ENCODE measurements around the gene CTTN.
A peak's percentile ranks its signal among the peaks of the same experiment; 100 is the strongest.
"Not testable (repeated sequence)": the region's sequence is repeated elsewhere in the genome, so short reads cannot be mapped to it uniquely, and the experiment has no call there.

The CTTN gene

DNA sequence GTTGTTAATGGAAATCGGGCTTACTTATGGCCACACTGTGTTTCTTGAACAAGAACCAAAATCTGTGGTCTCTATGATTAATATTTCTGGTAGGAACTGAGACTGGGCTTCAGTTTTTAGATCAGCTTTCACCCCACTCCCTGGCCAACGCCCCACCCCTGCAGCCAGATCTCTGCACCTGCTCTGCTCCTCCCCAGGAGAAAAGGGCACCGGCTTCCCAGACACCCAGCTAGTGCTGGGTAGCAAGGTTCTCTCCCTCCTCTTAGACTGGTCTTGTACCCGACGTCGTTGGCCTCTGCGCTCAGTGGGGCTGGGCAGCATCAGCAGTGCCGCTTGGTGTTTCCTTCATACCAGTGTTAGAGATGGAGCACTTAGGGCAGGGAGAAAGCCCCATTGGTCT lies 17.0 kb upstream of the CTTN start:
- FAIRE-seq (no peak), DNase-seq (ENCODE audit: low spot score) (no peak)

DNA sequence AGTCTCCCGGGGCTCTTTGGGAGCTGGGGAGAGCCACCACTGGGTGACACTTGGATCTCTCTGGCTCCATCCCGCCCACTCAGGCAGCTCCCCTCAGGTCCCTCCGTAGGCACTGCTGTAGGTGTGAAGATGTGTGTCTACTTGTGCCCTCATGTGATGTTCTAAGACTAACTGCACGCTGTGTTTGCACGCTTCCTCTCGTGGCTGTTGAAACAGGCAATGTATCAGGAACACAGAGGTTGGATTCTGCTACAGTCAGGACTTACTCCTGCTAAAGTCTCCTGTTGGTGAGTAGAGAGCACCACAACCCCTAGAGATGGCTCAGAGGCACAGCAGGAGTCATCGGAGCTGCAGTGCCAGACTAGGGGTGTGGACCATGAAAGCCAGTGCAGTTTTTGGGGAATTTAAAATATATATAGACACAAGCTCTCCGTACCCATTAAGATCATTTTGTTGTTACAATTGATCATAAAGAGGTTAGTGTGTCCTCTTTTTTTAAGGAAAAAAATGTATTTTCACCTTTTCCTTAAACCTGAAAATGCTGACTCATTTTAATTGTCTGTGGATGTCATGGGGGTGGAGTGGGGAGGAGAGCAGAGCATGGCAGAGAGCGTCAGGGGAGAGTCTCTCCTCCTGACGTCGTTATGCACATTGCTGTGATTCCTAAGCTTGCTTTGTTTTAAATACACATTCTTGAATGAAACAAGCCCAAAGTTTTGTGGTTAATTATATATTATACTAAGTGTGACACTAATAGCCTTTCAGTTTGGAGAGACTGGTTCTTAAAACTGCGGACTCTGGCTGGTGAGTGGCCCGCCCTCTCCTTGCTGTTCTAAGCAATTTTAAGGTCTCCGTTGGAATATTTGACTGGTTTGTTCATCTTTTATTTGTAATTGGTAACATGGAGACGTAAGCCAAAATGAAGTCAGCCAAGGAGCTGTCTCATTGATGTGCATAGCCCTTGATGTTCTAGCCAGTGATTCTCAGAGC lies 16.2 kb upstream of the CTTN start:
- DNase-seq (ENCODE audit: low spot score) = no peak

DNA sequence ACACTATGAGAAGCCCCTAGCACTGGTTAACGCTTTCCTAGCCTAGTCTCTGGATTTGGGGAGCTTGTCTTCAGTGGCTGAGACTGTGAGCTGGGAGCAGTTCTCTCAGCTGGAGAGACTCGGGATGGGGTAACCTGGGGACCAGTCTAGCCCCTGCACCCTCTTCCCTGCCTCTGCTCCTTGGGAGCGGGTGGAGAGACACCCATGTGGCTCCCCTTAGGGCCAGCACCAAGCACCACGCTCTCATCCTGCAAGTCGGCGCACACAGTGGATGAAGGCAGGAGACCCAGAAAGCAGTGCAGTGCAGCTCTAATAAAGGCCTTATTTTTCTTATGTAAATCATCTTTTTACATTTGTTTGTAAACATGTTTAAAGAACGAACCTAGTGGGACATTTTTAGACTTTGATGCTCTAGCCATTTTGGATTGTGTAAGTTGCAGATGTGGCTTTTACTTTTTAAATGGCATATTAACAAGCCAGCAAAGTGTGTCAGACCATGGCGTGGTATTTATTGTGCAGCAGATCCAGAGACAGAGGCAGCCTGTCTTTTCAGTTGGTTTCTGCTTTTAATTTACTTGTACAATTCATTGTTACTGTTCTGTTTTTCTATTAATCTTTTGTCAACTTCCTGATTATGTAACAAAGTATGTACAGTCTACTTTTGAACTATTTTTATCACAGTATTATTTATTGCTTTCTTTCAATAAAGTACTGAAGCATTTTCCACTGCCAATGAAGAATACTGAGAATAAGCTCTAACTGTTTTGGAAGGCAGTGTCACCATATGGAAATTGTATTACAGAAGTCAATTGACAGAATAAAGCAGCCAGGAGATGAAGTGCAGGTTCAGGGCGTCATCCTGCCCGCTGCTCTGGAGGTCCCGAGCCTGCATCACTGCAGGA lies 14.4 kb upstream of the CTTN start:
- no peak for FAIRE-seq

More for the DNA sequence above, 16.2 kb upstream of the CTTN start:
- no peak for FAIRE-seq

DNA sequence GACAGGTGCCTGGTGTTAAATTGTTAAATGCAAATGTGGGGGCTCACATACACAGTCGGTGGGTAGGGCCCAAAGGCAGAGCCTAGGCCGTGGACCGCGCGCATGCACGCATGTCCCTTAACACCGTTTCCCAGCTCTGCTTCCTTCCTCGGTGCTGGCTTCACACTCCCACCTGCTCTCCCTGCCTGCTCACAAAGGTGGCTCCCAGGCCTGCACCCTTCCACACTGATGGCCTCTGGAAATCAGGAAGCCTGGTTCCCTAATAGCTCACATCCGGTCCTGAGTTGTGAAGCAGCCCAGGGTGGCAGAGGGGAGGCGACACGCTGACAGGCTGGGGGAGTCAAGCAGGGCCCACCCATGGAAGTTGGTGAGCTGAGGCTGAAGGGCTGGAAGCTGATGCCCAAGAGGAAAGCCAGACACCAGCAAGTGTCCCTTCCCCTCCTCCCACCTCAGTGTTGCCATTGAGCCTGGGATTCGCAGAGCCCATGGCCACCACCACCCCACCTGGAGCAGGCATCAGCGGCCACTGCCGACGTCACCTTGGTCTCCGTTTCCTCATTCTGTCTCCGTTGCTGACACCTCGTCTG lies 13.7 kb upstream of the CTTN start:
- no peak for DNase-seq (ENCODE audit: low spot score)
- no peak for FAIRE-seq

More for the DNA sequence above, 14.4 kb upstream of the CTTN start:
- no peak for DNase-seq (ENCODE audit: low spot score)

DNA sequence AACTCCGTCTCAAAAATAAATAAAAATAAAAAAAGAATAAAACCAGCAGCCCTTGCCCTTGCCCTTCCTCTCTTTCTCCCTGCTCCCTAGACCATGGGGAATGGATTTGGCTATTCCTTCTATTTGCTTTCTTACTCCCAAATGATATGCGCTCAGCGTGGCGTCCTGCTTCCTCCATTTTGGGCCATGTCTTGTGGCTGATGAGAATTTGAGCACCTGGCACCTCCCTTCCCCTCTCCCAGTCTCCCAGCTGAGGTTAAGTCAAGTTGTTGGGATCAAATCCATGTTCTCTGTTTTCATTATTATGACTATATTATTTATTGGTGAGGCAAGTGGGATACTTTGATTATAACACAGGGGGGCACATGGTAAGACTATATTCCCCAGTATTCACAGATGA lies 10.8 kb upstream of the CTTN start:
- no peak for FAIRE-seq

DNA sequence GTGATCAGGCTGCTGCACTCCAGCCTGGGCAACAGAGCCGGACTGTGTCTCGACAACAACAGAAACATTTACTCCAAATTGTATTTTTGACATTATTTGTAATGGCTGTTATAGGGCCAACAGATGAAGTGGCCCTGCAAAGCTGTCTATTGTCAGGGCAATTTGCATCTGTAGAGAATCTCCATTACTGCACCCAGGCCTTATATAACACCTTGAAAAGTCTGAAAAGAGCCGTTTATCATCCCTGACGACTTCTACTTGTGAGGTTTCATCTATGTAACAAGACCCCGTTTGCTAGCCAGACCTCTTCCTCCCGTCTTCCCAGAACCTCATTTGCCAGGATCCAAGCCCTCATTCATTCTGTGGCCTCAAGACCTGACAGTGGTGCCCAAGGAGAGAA lies 9.1 kb upstream of the CTTN start:
- FAIRE-seq (no peak), DNase-seq (ENCODE audit: low spot score) (no peak)

More for the DNA sequence above, 10.8 kb upstream of the CTTN start:
- no peak for DNase-seq (ENCODE audit: low spot score)

DNA sequence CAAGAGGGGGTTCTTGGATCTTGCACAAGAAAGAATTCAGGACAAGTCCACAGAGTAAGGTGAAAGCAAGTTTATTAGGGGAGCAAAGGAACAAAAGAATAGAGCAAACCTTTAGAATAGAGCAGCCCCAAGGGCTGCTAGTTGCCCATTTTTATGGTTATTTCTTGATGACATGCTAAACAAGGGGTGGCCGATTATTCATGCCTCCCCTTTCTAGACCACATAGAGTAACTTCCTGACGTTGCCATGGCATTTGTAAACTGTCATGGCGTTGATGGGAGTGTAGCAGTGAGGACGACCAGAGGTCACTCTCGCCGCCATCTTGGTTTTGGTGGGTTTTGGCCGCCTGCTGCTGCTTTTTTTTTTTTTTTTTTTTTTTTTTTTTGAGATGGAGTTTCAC lies 7.4 kb upstream of the CTTN start:
- not testable (repeated sequence) for DNase-seq (ENCODE audit: low spot score); FAIRE-seq

DNA sequence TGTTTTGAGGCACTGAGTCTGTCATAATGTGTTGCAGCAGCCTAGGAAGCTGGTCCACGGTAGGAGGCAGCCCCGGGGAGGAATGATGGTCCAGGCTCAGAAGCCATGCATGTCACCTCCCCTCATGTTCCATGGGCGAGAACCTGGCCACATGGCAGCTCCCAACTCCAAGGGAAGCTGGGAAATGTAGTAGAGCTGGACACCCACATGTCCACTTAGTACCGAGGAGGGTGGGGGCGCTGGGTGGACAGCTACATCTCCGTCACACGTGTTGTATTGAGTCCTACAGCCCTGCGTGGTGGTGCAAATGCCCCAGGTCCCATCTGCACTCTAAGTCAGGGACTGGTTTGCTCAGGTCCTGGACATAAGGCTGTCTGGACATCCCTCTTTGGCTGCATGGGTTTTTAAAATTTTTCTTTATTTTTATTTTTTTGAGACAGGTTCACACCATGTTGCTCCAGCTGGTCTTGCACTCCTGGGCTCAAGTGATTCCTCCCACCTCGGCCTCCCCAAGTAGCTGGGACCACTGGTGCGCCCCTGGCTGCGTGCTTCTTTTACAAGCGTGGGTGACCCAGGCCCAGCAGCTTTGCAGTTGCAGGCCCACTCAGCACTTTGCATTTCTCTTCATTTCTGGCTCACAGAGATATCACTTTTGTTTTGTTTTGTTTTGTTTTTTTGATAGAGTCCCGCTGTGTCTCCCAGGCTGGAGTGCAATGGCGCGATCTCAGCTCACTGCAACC lies 3.9 kb upstream of the CTTN start:
- FAIRE-seq (no peak), DNase-seq (ENCODE audit: low spot score) (no peak)

DNA sequence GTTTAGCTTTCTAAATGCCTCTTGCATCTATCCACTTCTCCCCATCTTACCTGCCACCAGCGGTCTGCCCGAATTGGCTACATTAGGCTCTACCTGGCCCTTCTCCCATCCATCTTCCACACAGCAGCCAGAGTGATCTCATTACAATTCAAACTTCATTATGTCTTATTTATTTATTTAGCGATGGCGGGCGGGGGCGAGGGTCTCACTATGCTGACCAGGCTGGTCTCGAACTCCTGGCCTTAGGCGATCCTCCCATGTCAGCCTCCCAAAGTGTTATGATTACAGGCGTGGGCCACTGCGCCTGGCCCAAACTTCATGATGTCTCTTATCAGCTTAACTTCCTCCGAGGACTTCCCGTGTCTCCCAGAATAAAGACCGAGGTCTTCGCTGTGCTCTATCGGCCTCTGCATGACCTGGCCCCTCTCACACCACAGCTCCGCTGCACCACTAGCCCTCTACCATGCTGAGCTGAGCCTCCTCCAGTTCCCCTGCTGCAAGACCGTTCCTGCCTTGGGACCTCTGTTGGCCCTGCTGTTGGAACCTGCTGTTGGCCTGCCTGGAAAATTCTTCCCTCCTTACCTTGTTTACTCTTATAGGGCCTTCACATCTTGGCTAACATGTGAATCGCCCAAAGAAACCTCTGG lies 870 bp upstream of the CTTN start:
- FAIRE-seq (no peak), DNase-seq (ENCODE audit: low spot score) (no peak)

DNA sequence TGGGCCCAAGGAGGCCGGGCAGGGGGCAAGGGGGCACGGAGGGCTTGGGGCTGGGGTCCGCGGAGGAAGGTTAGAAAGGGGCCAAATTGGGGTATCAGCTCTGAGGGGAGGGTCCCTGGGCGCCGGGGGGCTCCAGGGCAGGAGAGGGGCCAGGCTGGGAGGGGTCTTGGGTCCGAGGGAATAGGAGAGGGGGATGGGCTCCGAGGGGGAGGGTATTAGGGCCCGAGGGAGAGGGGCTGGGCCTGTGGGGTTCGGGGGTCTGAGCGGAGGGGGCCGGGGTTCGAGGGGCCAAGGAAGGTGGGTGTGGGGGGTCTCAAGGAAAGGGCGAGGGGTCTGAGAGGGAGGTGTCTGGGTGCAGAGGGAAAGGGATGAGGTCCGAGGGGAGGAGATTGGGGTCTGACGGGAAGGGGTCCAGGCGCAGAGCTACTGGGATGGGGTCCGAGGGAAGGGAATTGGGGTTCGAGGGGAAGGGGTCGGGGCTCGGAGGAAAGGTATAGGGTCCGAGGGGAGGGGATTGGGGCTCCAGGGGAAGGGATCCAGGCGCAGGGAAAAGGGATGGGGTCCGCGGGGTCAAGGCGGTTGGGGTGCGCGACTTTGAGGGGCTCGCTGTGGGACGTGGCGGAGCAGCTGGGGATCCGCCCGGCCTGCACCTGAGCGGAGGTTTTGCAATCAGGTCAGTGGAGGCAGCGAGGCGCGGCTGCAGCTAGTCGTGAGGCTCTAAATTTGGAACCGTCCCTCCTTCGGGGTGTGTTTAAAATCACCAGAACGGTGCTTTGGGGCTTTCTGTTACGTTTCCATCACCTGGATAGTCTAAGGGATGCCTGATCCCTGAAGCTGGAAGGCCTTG lies 728 bp downstream of the CTTN start:
- no peak for FAIRE-seq
- no peak for DNase-seq (ENCODE audit: low spot score)

DNA sequence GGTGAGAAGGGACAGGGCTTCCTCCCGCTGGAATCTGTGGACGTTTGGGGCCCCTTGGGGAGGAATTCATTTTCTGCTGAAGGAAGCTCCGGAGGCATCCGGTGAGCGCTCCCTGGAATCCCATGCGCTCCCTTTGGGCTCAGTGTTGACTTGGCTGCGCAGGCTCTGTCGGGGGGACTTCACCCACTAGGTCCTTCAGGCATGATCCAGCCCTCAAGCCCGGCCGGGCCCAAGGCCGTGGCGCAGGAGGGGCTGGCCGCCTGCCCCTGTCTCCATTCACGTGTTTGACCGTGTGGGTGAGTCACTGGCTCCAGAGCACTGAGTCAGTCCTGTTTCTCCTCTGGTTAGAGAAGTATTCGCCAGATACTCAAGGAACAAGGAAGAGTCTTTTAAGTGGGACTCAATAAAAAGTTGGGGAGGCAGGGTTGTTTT lies 1.4 kb downstream of the CTTN start:
- DNase-seq (ENCODE audit: low spot score) (peak; percentile 87), FAIRE-seq (peak; percentile 83)

DNA sequence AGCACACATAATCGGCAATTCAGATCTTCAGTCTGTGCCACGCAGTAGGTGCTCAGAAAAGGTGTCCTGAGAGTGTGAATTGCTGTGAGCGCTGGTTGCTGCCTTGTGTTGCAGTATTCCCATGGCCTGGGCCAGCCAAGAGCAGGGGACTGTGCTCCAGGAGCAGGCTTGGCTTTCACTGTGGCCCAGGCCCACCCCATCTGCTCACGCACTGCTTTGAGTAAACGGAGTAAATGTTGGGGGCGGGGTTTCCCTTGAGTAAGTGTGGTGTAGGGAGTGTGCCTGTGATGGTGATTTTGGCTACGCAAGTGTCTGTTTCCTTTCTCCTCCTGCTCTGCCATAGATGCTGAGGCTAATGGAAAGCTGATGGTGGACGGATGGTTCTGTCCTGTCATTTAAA lies 2.3 kb downstream of the CTTN start:
- FAIRE-seq (no peak), DNase-seq (ENCODE audit: low spot score) (no peak)

DNA sequence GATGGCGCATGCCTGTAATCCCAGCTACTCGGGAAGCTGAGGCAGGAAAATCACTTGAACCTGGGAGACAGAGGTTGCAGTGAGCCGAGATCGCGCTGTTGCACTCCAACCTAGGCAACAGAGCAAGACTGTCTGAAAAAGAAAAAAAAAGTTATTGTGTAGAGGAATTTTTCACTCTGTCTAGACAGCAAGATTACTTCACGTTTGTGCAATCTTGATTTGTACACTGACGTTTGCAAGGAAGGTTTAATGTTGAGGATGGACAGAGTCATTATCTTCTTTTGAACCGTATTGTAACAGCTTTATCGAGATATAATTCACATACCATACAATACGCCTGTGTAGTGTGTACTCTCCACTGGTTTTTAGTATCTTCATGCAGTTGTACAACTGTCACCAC lies 3.7 kb downstream of the CTTN start:
- FAIRE-seq (no peak), DNase-seq (ENCODE audit: low spot score) (no peak)

DNA sequence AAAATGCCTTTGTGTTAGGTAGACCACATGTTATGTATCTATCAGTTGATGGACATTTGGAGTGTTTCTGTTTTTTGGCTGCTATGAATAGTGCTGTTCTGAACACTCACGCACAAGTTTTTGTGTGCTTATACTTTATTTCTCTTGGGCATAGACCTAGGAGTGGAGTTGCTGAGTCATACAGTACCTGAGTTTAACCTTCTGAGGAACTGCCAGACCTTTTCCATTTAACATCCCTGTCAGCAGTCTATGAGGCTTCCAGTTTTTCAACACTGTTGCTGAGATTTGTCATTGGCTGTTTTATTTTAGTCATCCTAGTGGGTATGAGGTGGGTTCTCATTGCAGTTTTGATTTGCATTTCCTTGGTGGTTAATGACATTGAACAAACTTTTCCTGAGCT lies 4.4 kb downstream of the CTTN start:
- FAIRE-seq (no peak), DNase-seq (ENCODE audit: low spot score) (no peak)

DNA sequence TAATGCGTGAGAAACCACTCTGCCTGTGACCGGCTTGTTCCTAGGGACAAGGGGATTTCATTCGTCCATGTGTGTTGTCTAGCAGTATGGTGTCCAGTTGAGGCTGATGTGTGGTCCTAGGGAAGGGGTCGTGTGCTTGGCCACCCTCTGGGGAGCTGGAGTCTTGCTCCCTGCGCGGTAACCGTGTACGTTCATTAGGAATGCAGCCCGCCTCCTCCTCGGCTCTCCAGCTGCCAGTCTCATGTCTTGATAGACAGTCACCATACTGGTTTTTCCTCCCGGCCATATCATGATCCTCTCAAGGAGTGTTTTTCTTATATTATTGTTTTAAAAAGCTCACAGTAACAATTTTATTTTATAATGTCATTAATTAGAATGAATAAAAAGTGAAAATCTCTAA lies 5.9 kb downstream of the CTTN start:
- FAIRE-seq (no peak), DNase-seq (ENCODE audit: low spot score) (no peak)

DNA sequence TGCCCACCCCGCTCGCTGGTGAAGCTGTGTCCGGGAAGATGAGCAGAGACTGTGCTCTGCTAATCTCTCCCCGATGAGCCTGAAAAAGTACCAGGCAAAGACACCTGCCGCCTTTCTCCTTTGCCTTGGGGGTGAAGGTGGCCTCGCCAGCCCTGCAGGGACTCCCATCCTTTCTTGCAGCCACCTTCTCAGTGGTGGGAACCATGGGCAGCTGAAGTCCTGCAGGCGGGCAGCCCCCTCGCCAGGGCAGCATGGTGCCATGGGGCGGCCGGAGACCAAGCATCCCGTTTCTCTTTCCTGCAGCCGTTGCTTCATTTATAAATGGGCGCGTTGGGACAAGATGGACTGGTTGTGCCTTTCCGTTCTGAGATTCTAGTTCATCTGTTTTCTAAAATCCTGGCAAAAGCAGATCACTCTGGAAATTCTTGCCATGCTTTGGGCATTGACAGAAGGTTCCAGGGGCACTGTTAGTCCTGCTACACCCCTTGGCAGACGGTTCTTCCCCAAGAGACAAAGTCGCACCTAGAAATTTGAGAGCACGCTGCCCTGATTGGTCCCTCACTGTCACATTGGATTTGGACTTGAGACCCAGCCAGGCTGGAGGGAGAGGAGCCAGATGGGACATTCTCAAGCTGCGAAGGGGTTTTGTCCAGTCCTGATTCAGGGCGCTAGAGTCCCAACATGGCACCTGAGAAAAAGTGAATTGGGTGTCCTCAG lies 7.5 kb downstream of the CTTN start:
- FAIRE-seq = no peak
- DNase-seq (ENCODE audit: low spot score) = no peak

DNA sequence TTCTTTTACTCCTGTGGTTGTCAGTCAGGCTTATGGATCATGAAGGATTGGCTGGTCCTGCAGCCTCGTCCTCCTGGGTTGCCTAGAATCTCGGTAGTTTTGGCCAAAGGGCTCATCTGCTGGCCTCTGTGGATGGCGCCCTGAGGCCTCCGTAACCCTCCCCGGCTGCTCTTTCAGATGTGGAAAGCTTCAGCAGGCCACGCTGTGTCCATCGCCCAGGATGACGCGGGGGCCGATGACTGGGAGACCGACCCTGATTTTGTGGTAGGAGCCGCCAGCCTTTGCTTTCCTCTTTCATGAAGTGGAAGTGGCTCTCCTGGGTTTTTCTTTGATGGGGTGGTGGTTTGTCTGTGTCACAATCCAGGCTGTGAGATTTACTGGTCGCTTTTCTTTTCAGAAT lies 8.8 kb downstream of the CTTN start:
- DNase-seq (ENCODE audit: low spot score) = no peak
- no peak for FAIRE-seq

DNA sequence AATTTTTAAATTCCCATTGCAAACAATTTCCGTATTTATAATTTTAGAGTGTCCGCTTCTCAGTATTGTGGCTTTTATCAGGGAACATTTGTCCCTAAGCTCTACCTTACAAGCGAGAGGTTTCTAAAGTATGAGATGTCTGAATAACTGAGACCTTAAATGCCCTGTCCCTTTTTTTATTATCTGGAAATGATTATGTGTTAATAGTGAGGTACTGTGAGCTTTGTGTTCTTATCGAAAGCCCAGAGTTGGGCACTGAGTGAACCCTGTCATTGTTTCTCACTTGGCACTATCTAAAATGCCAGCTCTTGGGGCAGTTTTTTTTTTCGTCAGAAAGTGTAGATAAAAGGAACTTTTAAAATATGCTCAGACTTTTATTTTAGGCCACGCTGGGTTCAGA lies 9.5 kb downstream of the CTTN start:
- no peak for DNase-seq (ENCODE audit: low spot score)
- FAIRE-seq = no peak

DNA sequence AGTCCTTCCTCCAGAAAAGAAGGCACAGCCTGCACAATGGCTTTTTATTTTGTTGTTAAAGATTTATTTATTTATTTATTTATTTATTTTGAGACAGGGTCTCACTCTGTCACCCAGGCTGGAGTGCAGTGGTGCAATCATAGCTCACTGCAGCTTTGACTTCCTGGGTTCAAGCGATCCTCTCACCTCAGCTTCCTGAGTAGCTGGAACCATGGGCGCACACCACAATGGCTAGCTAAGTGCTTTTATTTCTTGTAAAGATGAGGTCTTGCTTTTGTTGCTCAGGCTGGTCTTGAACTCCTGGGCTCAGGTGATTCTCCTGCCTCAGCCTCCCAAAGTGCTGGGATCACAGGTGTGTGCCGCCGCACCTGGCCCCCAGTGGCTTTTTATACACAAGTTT lies 10.0 kb downstream of the CTTN start:
- not testable (repeated sequence) for DNase-seq (ENCODE audit: low spot score); FAIRE-seq

Measured in RCC 7860 (cell line).